GM21786 (cell line): ENCODE measurements around the gene SRC.
A peak's percentile ranks its signal among the peaks of the same experiment; 100 is the strongest.
"Not testable (repeated sequence)": the region's sequence is repeated elsewhere in the genome, so short reads cannot be mapped to it uniquely, and the experiment has no call there.

Experiments used
- ATAC-seq: cut with Tn5 transposase; IDR thresholded peaks from one replicate; pipeline ENCODE4 v1.9.1; 2021; ENCODE audit not compliant: unreplicated experiment

The SRC gene

GRCh38 chr20:37361336-37361735 lies 15.4 kb downstream of the SRC start:
- ATAC-seq, result no peak

GRCh38 chr20:37362231-37362792 lies 16.4 kb downstream of the SRC start:
- no peak for ATAC-seq

DNA sequence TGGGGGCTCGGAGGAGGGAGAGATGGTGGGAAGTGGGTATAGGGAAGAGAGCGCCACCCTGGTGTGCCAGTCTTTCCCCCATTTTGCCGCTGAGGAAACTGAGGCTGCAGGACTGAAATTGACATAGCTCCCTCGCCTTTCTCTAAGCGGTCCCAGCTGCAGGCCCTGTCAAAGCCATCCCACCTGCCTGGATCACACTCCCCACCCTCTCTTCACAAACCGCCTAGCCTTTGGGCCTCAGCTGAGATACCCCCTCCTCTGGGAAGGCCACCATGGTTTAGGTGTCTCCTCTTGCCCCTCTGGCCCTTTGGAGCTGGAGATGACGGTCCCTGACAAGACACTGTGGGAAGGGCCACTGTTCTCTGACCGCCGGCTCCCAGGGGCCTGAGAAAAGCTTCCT lies 16.9 kb downstream of the SRC start:
- ATAC-seq, result no peak

DNA sequence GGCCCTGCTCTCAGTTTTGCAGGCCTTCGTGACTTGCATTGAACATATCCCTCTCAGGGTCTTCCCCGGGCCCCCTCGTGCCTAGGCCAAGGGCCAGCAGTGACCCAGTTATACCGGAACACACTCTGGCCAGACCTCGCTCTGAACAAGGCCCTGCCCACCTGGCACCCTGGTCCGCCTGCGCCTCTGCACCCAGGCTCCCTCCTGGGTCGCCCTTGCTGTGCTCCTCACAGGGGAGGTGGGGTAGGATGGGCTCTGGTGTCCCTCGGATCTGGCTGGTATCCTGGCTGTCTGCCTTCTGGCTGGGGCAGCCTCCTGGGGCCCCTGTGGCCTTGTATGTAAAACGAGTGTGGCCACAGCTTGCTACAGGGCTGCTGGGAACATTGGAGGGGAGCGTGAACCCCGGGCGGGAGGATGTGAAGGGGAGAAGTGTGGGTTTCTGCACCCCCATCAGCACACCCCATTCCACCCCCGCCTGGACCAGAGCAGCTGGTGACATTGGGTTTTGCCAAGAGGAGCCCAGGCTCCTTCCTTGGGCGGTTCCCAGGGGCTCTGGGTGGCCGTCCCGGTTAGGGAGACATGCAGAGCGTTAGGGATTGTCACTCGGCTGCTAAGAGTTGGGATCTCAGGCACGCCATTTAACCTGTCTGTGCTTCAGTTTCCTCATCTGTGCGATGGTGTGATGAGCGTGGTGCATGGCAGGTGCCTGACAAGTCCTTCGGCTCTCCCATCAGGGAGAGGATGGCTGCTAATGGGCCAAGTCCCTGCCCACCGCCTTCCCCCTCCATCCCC lies 17.5 kb downstream of the SRC start:
- ATAC-seq, result no peak

GRCh38 chr20:37364013-37364926 lies 18.3 kb downstream of the SRC start:
- no peak for ATAC-seq

DNA sequence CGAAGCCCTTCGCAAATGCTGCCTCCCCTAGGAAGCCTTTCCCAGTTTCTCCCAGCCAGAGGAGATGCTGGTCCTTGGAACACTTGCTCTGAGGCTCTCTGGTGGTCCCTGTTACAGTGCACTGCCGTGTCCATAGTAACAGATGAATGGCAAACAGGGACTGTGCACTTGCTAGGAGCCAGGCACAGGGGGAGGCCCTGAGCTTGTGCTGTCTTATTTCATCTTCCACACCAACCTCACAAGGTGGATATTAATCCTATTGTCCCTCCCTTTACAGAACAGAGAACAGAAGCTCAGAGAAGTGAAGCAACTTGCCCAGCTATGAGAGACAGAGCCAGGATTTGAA lies 19.0 kb downstream of the SRC start:
- no peak for ATAC-seq

- peak; percentile 67 for ATAC-seq
Measured at GRCh38 chr20:37365760-37366638, 20.1 kb downstream of the SRC start.

DNA sequence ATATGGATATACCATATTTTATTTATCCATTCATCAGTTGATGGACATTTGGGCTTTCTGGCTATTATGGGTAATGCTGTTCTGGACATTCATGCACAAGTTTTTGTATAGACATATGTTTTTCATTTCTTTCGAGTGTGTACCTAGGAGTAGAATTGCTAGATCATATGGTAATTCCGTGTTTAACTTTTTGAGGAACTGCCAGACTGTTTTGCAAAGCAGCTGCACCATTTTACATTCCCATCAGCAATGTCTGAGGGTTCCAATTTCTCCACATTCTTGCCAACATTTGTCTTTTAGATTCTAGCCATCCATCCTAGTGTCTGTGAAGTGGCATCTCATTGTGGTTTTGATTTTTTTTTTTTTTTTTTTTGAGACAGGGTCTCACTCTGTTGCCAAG lies 20.8 kb downstream of the SRC start:
- no peak for ATAC-seq

GRCh38 chr20:37369846-37370245 lies 23.9 kb downstream of the SRC start:
- no peak for ATAC-seq

DNA sequence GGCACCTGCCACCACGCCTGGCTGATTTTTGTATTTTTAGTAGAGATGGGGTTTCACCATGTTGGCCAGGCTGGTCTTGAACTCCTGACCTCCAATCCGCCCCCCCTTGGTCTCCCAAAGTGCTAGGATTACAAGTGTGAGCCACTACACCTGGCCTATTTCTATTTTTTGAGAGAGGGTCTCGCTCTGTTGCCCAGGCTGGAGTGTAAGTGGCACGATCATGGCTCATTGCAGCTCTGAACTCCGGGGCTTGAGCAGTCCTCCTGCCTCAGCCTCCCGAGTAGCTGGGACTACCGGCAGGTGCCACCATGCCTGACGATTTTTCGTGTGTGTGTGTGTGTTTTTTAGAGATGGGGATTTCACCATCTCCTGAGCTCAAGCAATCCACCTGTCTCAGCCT lies 25.9 kb downstream of the SRC start:
- ATAC-seq, result not testable (repeated sequence)

- no peak for ATAC-seq
Measured at GRCh38 chr20:37372441-37372840, 26.5 kb downstream of the SRC start.

DNA sequence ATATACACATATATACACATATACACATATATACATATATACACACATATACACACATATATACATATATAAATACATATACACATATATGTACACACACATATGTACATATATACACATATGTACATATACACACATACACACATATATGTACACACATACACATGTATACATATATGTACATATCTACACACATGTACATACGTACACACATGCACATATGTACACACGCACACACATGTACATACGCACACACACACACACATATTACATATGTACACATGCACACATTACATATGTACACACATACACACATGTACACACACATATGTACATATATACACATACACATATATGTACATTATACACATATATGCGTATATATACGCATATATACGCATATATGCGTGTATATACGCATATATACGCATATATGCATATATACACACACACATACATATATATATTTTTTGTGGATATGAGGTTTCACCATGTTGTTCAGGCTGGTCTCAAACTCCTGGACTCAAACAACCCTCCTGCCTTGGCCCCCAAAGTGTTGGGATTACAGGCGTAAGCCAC lies 27.2 kb downstream of the SRC start:
- no peak for ATAC-seq

DNA sequence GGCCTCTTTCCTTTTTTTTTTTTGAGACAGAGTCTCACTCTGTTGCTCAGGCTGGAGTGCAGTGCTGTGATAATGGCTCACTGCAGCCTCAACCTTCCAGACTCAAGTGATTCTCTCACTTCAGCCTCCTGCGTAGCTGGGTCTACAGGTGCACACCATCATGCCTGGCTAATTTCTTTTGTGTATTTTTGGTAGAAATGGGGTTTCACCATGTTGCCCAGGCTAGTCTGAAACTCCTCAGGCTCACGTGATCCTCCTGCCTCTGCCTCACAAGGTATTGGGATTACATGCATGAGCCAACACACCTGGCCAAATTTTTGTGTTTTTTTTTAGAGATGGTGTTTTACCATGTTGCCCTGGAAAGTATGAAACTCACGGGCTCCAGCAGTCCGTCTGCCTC lies 29.3 kb downstream of the SRC start:
- ATAC-seq, result peak; percentile 52

GRCh38 chr20:37376324-37376723 lies 30.4 kb downstream of the SRC start:
- no peak for ATAC-seq

DNA sequence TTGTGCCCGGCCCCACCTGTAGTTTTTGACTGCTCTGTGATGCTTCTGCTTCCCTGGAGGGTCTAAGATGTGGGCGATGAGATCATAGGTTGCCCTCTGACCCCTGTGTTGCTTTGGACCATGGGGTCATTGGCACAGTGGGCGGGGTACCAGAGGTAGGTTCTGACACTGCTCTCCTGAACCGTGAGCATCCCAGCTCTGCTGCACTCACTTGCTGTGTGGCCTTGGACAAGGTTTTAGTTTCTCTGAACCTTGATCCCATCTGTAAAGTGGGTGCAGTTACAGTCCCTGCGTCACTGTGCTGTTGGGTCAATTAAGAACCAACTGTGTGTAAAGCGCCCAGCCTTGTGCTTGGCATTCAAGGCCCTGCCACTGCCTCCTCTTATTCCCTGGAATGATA lies 30.9 kb downstream of the SRC start:
- ATAC-seq, result no peak

DNA sequence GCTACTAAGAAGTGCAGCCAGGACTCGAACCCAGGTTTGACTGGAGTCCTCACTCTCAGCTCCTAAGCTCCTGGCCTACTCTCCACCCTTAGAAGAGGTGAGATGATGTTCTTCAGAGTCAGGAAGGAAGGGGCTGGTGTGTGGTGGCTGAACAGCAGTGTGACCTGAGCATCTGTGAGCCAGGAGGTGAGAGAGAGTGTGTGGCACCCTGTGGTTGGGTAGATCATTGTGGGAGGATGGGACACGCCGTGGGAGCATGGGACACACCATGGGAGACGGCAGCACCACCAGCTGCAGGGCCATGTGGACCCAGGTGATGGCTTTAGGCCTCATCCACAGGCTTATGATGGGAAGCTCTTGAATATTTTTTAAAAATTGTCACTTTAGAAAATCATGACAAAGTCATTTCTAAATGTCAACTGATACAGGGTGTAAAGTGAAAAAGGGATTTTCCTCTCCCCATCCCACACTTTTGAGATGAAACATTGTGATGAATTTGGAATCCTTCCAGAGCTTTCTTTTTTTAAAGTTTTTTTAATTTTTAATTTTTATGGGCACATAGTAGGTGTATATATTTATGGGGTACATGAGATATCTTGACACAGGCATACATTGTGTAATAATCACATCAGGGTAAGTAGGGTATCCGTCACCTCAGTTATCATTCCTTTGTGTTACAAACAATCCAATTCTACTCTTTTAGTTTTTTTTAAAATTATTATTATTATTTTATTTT lies 31.6 kb downstream of the SRC start:
- ATAC-seq, result peak; percentile 48

DNA sequence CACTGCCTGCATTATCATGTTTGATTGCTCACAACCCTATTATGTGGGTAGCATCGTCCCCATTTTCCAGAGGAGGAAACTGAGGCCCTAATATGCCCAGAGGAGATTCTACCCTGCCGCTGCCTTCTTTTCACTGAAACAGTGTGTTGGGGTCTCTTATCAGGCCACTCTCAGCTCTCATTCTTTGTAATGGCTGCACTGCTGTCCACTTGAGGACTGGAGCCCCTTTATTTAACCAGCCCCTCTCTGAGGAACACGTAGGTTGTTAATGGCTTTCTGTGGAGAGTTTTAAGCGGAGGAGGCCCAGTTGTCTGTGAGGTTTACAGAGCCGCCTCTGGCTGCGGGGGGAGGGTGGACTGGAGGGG lies 32.5 kb downstream of the SRC start:
- ATAC-seq, result no peak

GRCh38 chr20:37378785-37379598 lies 33.1 kb downstream of the SRC start:
- no peak for ATAC-seq
